HG03558 (cell line): ENCODE data around the gene NCAPH2.
A peak's percentile ranks its signal among the peaks of the same experiment; 100 is the strongest.

Source experiments
- ATAC-seq: cut with Tn5 transposase; IDR thresholded peaks from one replicate; pipeline ENCODE4 v1.9.1; 2021; ENCODE audit warnings: moderate number of reproducible peaks; ENCODE audit not compliant: unreplicated experiment; ENCODE audit errors: extremely low read depth

The NCAPH2 gene

GRCh38 chr22:50545522-50546325, 37.7 kb downstream of the NCAPH2 start, which contains the start of gene KLHDC7B:
TSS of gene KLHDC7B (plus strand) at chr22:50545899. CDS start at chr22:50546244, 345 bp downstream.
- ATAC-seq, result no peak

DNA sequence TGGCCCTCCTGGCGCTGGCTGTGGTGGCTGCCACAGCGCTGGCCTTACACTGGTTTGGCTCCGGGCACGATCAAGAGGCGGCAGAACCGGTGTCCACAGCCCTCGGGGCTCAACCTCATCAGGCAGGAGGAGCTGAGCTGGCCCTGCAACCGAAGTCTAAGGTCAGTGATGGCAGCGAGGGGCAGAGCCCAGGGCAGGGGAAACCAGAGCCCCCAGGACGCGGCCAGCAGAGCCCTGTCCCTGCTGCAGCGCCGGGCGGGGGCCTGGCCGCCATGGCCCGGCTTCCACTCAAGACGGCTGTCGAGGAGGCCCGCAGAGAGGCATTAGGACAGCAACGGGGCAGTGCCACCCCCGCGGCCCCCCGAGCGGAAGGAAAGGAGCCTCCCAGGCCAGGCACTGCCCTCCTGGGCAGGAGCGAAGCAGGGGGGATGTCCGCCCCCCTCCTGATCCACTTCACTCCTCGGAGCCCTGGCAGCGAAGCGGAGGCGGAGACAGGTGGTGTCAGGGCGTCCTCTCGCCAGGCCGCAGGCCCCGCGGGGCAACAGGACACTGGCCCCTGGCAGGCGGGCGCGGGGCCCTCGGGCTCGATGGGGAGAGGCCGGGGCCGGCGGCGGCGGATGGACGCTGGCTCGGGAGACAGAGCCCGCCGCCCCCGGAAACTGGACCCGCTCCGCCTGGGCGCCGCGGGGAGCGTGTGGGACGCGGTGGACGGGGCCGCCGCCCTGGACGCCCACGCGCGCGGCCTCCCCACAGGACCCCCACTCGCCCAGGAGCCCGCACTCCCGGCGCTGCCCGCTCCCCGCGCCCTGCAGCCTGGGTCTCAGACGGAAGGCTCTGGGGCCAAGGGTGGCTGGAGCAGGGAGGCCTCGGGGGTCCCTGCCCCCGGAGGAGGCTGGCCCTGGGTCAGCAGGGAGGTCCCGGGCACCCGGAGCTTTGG, 38.6 kb downstream of the NCAPH2 start:
- no peak for ATAC-seq

DNA sequence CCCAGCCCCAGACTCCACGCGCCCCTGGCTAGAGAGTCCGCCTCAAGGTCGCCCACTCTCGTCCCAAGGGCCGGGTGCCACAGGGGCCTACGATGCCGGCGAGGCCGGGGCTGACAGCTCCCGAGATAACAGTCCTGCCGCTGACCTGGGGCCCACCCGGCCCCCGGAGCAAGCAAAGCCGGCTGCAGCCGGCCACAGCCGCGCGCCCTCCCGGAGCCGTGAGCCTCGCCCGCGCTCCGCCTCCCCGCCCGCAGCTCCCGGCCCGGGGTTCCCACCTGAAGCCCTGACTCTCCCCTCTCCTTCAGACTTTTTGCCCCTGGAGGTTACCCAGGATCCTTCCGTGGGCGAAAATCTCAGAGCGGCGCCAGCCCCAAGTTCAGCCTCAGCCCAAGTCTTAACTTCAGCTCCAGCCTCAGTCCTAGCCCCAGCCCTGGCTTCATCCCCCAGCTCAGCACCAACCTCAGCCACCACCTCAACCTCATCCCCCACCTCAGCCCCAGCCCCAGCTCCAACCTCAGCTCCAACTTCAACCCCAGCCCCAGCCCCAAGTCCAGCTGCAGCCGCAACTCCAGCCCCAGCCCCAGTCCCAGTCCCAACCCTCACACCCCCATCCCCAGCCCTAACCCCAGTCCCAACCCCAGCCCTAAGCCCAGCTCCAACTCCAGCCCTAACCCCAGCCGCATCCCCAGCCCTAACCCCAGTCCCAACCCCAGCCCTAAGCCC, 39.4 kb downstream of the NCAPH2 start:
- no peak for ATAC-seq

- no peak for ATAC-seq
These were observed 40.3 kb downstream of the NCAPH2 start for GRCh38 chr22:50548040-50548920.

- ATAC-seq, result no peak
These were observed 41.1 kb downstream of the NCAPH2 start for GRCh38 chr22:50548921-50549790.

DNA sequence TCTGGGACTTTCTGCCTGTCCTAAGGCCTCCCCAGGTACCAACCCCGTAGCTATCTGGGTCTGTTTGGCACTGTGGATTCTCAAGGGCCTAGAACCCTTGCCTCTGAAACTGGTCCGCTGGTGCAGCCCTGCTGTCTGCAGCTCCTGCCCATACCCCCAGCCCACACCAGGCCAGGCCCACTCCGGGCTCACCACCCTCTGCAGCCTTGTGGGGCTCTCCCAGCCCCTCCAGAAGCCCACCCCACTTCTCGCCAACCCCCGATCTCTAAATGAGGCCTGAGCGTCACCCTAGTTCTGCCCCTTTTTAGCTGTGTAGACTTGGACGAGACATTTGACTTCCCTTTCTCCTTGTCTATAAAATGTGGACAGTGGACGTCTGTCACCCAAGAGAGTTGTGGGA, 42.4 kb downstream of the NCAPH2 start:
- no peak for ATAC-seq

DNA sequence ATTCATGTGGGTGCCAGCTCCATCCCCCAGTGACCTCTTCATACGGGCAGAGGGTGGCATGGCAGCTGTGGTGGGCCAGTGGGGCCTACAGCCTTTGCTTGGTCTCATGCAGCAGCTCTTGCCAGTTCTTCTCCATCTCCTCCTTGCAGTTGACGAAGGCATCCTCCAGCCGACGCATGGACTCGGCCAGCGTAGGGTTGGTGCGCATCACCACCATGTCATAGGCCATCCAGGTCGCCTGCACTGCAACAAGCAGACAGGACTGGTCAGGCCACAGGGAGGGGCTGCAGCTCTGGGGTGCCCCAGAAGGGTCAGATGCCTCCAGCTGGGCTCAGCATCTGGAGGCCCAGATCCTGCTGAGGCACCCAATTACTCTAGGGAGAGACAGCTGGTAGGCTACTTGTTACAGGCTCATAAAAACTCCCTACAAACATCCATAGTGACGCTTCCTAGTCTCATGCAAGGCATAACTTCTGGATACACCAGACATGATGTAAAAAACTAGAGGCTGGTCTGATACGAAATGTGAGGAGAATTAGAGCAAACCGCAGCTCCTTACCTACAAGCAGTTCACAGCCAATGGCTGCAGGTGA, 43.2 kb downstream of the NCAPH2 start:
- no peak for ATAC-seq

DNA sequence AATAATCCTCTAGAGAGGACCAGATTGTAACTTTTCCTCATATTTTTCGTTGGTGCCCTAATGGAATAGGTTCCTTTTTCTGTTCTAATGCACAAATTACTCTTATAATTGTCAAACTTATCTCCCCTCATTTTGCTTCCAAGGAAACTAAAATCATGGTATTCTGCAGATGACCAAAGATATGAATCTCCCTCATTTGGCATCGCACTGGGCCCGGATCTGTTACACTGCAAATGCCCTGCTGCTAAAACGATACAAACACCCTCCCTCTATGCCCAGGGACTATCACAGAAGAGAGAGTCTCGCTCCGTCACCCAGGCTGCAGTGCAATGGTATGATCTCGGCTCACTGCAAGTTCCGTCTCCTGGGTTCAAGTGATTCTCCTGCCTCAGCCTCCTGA, 45.3 kb downstream of the NCAPH2 start:
- no peak for ATAC-seq

GRCh38 chr22:50556703-50557102, 48.7 kb downstream of the NCAPH2 start:
- ATAC-seq, result no peak

DNA sequence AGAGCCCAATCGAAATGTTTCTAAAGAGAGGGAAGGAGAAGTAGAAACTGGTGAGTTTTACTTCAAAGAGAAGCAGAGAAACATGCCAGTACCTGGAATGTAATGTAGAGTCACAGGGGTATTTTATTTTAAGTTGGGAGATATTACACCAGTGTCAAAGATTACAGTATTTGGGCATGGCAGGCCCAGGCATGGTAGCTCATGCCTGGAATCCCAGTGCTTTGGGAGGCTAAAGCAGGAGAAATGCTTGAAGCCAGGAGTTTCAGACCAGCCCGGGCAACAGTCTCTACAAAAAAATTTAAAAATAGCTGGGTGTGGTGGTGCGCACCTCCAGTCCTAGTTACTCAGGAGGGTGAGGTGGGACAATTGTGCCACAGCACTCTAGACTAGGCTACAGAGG, 52.0 kb downstream of the NCAPH2 start:
- ATAC-seq, result no peak

GRCh38 chr22:50561401-50562358, 53.7 kb downstream of the NCAPH2 start:
- ATAC-seq, result no peak

DNA sequence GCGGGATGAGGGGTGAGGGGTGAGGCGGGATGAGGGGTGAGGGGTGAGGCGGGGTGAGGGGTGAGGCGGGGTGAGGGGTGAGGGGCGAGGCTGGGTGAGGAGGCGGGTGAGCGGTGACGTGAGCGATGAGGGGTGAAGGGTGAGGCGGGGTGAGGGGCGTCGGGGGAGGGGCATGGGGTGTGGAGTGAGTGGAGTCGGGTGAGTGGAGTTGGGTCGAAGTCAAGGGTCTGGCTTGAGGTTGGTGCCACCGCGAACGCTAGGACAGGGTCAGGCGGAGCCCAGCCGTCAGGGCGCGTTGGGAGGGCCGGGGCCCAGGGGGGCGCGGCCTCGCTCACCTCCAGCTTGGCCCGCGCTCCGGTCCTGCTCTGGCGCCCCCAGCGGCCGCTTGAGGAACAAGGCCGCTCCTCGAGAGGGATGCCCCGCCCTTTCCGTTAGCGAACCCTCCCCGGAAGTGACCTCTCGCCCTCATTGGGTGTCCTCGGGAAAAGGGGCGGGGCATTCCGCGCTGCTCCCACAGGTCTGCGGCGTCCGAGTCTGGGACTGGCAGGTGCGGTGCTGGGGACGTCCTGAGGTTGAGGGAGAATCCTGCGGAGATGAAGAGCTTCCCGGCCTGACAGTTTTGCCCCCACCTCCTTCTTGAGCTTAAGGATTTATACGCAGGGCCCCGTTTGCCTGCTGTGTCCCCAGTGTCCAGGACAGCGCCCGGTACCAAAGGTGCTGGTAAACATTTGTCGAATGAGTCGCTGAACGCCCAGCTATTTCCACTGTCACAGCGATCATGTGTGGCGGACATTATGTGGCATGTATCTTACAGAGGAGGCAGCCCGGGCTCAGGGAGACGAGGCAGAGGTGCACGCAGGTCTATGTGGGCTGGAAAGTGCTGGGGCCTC, 54.7 kb downstream of the NCAPH2 start, which contains the start of gene SYCE3:
Gene SYCE3 (minus strand): TSS at position 397 of the 890 bp plus-strand sequence. CDS start 6,514 bp downstream, outside the sequence.
- peak; percentile 50 for ATAC-seq

GRCh38 chr22:50563413-50564160, 55.6 kb downstream of the NCAPH2 start:
- ATAC-seq, result no peak

DNA sequence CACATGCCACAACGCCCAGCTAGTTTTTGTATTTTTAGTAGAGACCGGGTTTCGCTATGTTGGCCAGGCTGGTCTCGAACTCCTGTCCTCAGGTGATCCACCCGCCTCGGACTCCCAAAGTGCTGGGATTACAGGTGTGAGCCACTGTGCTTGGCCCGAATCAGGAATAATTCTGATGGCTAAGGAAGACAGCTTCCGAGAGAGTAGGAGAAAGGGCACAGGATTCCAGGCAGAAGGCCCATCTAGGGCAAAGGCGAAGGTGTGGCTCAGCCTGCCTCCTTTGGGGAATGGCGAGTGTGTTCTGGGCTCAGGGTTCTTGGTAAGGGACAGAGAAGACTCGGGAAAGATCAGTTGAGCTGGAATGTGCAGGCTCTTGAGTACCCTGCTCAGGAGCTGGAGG, 56.3 kb downstream of the NCAPH2 start:
- no peak for ATAC-seq

DNA sequence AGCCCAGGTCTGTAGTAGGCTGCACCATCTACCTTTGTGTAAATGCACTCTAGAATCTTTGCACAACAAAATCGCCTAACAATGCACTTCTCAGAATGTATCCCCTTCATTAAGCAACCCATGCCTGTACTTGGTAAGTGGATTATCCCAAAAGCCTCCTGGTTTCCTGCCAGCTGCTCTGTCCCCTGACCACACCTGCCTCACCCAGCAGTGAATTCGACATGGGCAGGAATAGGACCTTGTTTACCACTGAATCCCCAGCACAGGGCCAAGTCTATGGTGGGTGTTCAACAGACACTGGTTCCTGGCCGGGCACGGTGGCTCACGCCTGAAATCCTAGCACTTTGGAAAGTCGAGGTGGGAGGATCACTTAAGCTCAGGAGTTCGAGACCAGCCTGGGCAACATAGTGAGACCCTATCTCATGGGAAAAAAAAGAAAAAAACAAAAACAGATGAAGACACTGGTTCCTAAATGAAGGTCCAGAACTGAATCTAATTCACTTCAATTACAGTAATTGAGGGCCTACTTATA, 59.8 kb downstream of the NCAPH2 start:
- ATAC-seq, result no peak
